22Rv1 (cell line): ENCODE measurements around the gene USH2A.

ENCODE experiments used
- CTCF ChIP-seq: fragments of 450-650 bp; IDR thresholded peaks from 2 replicates; pipeline ENCODE4 v1.5.1; 2017; ENCODE audit warnings: mild to moderate bottlenecking
- ZFX ChIP-seq: fragments of 450-650 bp; IDR thresholded peaks from 2 replicates; pipeline ENCODE4 v1.6.1; 2017; ENCODE audit warnings: antibody characterized with exemption, borderline replicate concordance

- TF ChIP-seq ZFX (no peak), CTCF (no peak)
These were observed 838.9 kb downstream of the USH2A start for GRCh38 chr1:215584389-215584788.
